22Rv1 (cell line): ENCODE data around the gene TMEM132D.

ENCODE experiments used
- ZFX ChIP-seq: fragments of 450-650 bp; IDR thresholded peaks from 2 replicates; pipeline ENCODE4 v1.6.1; 2017; ENCODE audit warnings: antibody characterized with exemption, borderline replicate concordance
- TF ChIP-seq, protein P1 (sequence below): fragments of 450-650 bp; IDR thresholded peaks from 2 replicates; pipeline ENCODE4 v1.5.1; 2017; ENCODE audit warnings: mild to moderate bottlenecking

DNA sequence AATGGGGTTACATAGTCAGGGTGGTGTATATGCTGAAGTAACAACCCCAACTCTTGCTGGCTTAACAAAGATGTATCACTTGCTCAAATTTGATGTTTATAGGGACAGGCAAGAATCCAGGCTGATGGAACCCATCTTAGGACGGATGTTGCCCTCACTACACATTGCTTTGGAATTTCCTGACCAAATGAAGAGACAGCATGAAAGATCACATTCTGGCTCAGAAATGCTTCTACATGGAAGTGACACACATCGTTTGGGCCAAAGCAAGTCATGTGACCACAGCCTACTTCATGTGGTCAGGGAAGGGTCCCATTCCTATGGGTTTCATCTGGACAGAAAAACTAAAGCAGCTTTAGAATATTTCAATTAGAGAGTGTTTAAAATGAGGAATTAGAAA is 345.8 kb downstream of the TMEM132D start:
- TF ChIP-seq, protein P1, sequence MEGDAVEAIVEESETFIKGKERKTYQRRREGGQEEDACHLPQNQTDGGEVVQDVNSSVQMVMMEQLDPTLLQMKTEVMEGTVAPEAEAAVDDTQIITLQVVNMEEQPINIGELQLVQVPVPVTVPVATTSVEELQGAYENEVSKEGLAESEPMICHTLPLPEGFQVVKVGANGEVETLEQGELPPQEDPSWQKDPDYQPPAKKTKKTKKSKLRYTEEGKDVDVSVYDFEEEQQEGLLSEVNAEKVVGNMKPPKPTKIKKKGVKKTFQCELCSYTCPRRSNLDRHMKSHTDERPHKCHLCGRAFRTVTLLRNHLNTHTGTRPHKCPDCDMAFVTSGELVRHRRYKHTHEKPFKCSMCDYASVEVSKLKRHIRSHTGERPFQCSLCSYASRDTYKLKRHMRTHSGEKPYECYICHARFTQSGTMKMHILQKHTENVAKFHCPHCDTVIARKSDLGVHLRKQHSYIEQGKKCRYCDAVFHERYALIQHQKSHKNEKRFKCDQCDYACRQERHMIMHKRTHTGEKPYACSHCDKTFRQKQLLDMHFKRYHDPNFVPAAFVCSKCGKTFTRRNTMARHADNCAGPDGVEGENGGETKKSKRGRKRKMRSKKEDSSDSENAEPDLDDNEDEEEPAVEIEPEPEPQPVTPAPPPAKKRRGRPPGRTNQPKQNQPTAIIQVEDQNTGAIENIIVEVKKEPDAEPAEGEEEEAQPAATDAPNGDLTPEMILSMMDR, result no peak
- TF ChIP-seq ZFX, result no peak
